Adrenal gland (tissue), 12 donors: ENCODE measurements around the gene OPA1. TPM values are rescaled to one million over a fixed set of nuclear protein-coding genes. Genes with fewer than 3 reads are reported as not detected.
"Not testable (repeated sequence)": the region's sequence is repeated elsewhere in the genome, so short reads cannot be mapped to it uniquely, and the experiment has no call there.

Experiments
- DNase-seq, 7 donors: peaks; one replicate each; pipeline ENCODE4 v3.0.0-alpha.2; 2019 to 2020
- H3K27ac ChIP-seq, 5 donors: fragments of 200-600 bp; sonication (generic) in 4 of 5; 1 replicate in 3 of 5; 2 replicates in 2 of 5; pipeline versions ENCODE4 v1.5.1 to v1.8.0; 2016 to 2020; ENCODE audit warnings: mild to moderate bottlenecking in 1 of 5
- H3K27me3 ChIP-seq: fragments of 200-600 bp; 2 replicates; pipeline ENCODE4 v1.8.0; 2021
- H3K36me3 ChIP-seq, 2 donors: fragments of 200-600 bp; replicated peaks in 1 of 2; 1 replicate in 1 of 2; 2 replicates in 1 of 2; pipeline versions ENCODE4 v1.5.1 to v1.8.0; 2018 to 2022
- H3K4me1 ChIP-seq, 2 donors: fragments of 200-600 bp; replicated peaks in 1 of 2; 1 replicate in 1 of 2; 2 replicates in 1 of 2; pipeline versions ENCODE4 v1.5.1 to v1.8.0; 2018 to 2021
- H3K4me3 ChIP-seq, 4 donors: fragments of 200-600 bp; sonication (generic) in 3 of 4; one replicate each; pipeline ENCODE4 v1.5.1; 2016 to 2018
- H3K9me3 ChIP-seq, 3 donors: fragments of 200-600 bp; sonication (generic) in 1 of 3; replicated peaks in 1 of 3; 1 replicate in 2 of 3; 2 replicates in 1 of 3; pipeline versions ENCODE4 v1.5.1 to v1.8.0; 2016 to 2021
- CTCF ChIP-seq, 6 experiments: fragments of 450-650 bp in 4 of 6; fragments of 200-600 bp in 2 of 6; sonication (generic) in 1 of 6; IDR thresholded peaks; 1 replicate in 5 of 6; 2 replicates in 1 of 6; pipeline versions ENCODE4 v1.5.1 to v1.8.0; 2016 to 2021; ENCODE audit warnings: antibody characterized with exemption in 6 of 6, mild to moderate bottlenecking in 2 of 6, moderate library complexity in 1 of 6
- POLR2A ChIP-seq, 2 donors: fragments of 450-650 bp; IDR thresholded peaks; one replicate each; pipeline ENCODE4 v1.6.1; 2017; ENCODE audit warnings: antibody characterized with exemption in 2 of 2, mild to moderate bottlenecking in 2 of 2, moderate library complexity in 1 of 2
- WGBS, 4 donors: extraction: QIAGEN DNeasy Blood & Tissue Kit in 2 of 4; methylation state at CpG; one replicate each; pipeline versions ENCODE4 v1.1.5 to v1.1.7; 2013 to 2017; 5-methylcytosine and 5-hydroxymethylcytosine counted together
- intact Hi-C, 2 donors: fragments of 100-400 bp; cut with DNase I; formaldehyde crosslinking; loops; one replicate each; pipeline versions ENCODE4 v1.14.1 to v1.15.0; 2022 to 2023
- polyA plus RNA-seq, 3 donors: library from polyadenylated mRNA; stranded (reverse); fragments of 200-250 nt in 2 of 3; fragments of 350-450 nt in 1 of 3; fragmentation: Illumina TruSeq in 1 of 3; extraction: RNeasy Lipid Tissue Mini Kit (QIAGEN cat#74804) in 1 of 3; gene quantifications; one replicate each; pipeline ENCODE4 v1.2.3, GENCODE V29; 2013 to 2014
- total RNA-seq, 9 donors: library from RNA; depleted of rRNA in 4 of 9; stranded (reverse); fragments of >200 nt in 4 of 9; fragments of 120-200 nt in 1 of 9; fragmentation: NEBNext Ultra II Directional in 1 of 9; extraction: Animal tissue kit (Norgen Biotek cat#: 25700) in 1 of 9; gene quantifications; one replicate each; pipeline versions ENCODE4 v1.1.0 to v1.2.4, GENCODE V29; 2013 to 2023
- donor health status: healthy with polysubstance abuse.
- donor health status: Bipolar disorder and iron deficiency.
- donor health status: DM: yes; HTN: yes; CAD: no.
- donor health status: DM: no; HTN: no; CAD: no.
- donor health status: DM: no; HTN: no; CAD: no.
- donor health status: DM: yes; HTN: yes; CAD: no.

Gene OPA1
- total and polyA plus RNA-seq, 12 donors, result 13.0 to 194 (median 54.6) TPM

- 81 to 89% (median 88%) methylated on average over 1 of the region's 1 CpG for WGBS, 4 donors
- TF ChIP-seq POLR2A (IDR thresholded peaks at IDR 0.05), result no peak
- no peak for TF ChIP-seq CTCF (IDR thresholded peaks at IDR 0.05)
- H3K36me3 ChIP-seq, result no peaks in the 10 kb centered on the region
- H3K4me3 ChIP-seq, result no peak overlapping the region
- H3K4me1 ChIP-seq, result peaks cover 13 to 37% of the 10 kb centered on the region in 2 donors
- intact Hi-C loops, result no loop called here
- H3K27ac ChIP-seq, result no peak overlapping the region
- no peaks in the 10 kb centered on the region for H3K27me3 ChIP-seq
- no peak for DNase-seq
- H3K9me3 ChIP-seq, result no peaks in the 10 kb centered on the region
These were observed 6.4 kb downstream of the OPA1 start for GRCh38 chr3:193599393-193599792.

- no peaks in the 10 kb centered on the region for H3K36me3 ChIP-seq
- no peaks in the 10 kb centered on the region for H3K27me3 ChIP-seq
- intact Hi-C loops, result no loop called here
- TF ChIP-seq CTCF (IDR thresholded peaks at IDR 0.05) (peak; percentile 50 to 79 (median 60)), POLR2A (IDR thresholded peaks at IDR 0.05) (no peak)
- H3K4me3 ChIP-seq, result no peak overlapping the region
- H3K27ac ChIP-seq, result no peak overlapping the region
- WGBS, 4 donors, result 45 to 50% (median 48%) methylated on average over 2 of the region's 2 CpGs
- peaks cover 0 to 5% of the 10 kb centered on the region in 2 donors for H3K4me1 ChIP-seq
- peak; percentile 45 to 76 (median 61) for DNase-seq
- no peaks in the 10 kb centered on the region for H3K9me3 ChIP-seq
These were observed 12.9 kb downstream of the OPA1 start for GRCh38 chr3:193605876-193606275.

- intact Hi-C loops, H3K36me3 ChIP-seq, H3K27ac ChIP-seq, H3K4me1 ChIP-seq, H3K27me3 ChIP-seq, H3K4me3 ChIP-seq, H3K9me3 ChIP-seq, DNase-seq: not testable (repeated sequence)
These were observed 13.9 kb downstream of the OPA1 start for GRCh38 chr3:193606892-193607291.

GRCh38 chr3:193610516-193610915, 17.5 kb downstream of the OPA1 start:
- DNase-seq, result not testable (repeated sequence)
- WGBS, 4 donors, result 93 to 98% (median 97%) methylated on average over 3 to 11 of the region's 11 CpGs

GRCh38 chr3:193614430-193614829, 21.4 kb downstream of the OPA1 start:
- Histone ChIP-seq H3K27me3 (no peaks in the 10 kb centered on the region), H3K4me3 (no peak overlapping the region), H3K36me3 (peaks cover 0 to 18% of the 10 kb centered on the region in 2 donors), H3K4me1 (no peaks in the 10 kb centered on the region), H3K27ac (no peak overlapping the region), H3K9me3 (no peaks in the 10 kb centered on the region)
- no peak for DNase-seq
- 79 to 86% (median 83%) methylated on average over 2 of the region's 2 CpGs for WGBS, 4 donors
- TF ChIP-seq CTCF (IDR thresholded peaks at IDR 0.05), result no peak
- TF ChIP-seq POLR2A (IDR thresholded peaks at IDR 0.05), result no peak
- intact Hi-C loops, result no loop called here

More at GRCh38 chr3:193610516-193610915, 17.5 kb downstream of the OPA1 start:
- intact Hi-C loops, H3K4me3 ChIP-seq, H3K27me3 ChIP-seq, H3K4me1 ChIP-seq, H3K36me3 ChIP-seq, H3K9me3 ChIP-seq, H3K27ac ChIP-seq: not testable (repeated sequence)
